OCI-M1 (cell line): ENCODE results near the gene MAP6.

Experiments
- DNase-seq: peaks from one replicate; lab custom pipeline; 2025; lab: John Stamatoyannopoulos, UW

Gene MAP6

GRCh38 chr11:75566763-75567279 lies 102.0 kb downstream of the MAP6 start:
- no peak for DNase-seq

- no peak for DNase-seq
These were observed 102.7 kb downstream of the MAP6 start for GRCh38 chr11:75565916-75566762.

GRCh38 chr11:75565221-75565814 lies 103.5 kb downstream of the MAP6 start:
- DNase-seq = no peak

GRCh38 chr11:75563978-75564552 lies 104.8 kb downstream of the MAP6 start:
- no peak for DNase-seq

GRCh38 chr11:75563501-75563977 lies 105.3 kb downstream of the MAP6 start:
- no peak for DNase-seq

GRCh38 chr11:75562836-75563484 lies 105.9 kb downstream of the MAP6 start:
- DNase-seq = peak; percentile 77

- peak; percentile 99 for DNase-seq
These were observed 106.6 kb downstream of the MAP6 start, which contains the start of gene SERPINH1 for GRCh38 chr11:75562048-75562835. Gene SERPINH1 (plus strand): TSS chr11:75562253. CDS start chr11:75566350, 4,097 bp downstream.

- no peak for DNase-seq
These were observed 107.3 kb downstream of the MAP6 start for GRCh38 chr11:75561426-75562047.

GRCh38 chr11:75560644-75561043 lies 108.2 kb downstream of the MAP6 start:
- DNase-seq = no peak

- DNase-seq = peak; percentile 99
These were observed 109.6 kb downstream of the MAP6 start for GRCh38 chr11:75558939-75559843.

GRCh38 chr11:75557666-75558494 lies 111.0 kb downstream of the MAP6 start:
- no peak for DNase-seq

- DNase-seq = no peak
These were observed 112.6 kb downstream of the MAP6 start for GRCh38 chr11:75556275-75556674.

GRCh38 chr11:75555079-75555811 lies 113.6 kb downstream of the MAP6 start:
- no peak for DNase-seq

GRCh38 chr11:75554258-75555022 lies 114.4 kb downstream of the MAP6 start:
- peak; percentile 87 for DNase-seq

- DNase-seq = no peak
These were observed 115.0 kb downstream of the MAP6 start for GRCh38 chr11:75553889-75554257.

GRCh38 chr11:75553182-75553581 lies 115.7 kb downstream of the MAP6 start:
- DNase-seq = no peak

GRCh38 chr11:75549370-75549958 lies 119.4 kb downstream of the MAP6 start:
- peak; percentile 66 for DNase-seq
